Thymus (tissue), 14 donors: ENCODE data around the gene NRG3. TPM values are rescaled to one million over a fixed set of nuclear protein-coding genes. Genes with fewer than 3 reads are reported as not detected.
A peak's percentile ranks its signal among the peaks of the same experiment; 100 is the strongest.

Source experiments
- DNase-seq, 9 donors: peaks; one replicate each; pipeline ENCODE4 v3.0.0-alpha.2; 2013; ENCODE audit warnings: low spot score in 9 of 9, low read depth in 6 of 9, missing footprints in 1 of 9
- H3K27ac ChIP-seq, 2 donors: one replicate each; pipeline ENCODE4 v1.5.1; 2013; ENCODE audit warnings: control low read depth in 1 of 2, low read depth in 1 of 2, low read length in 1 of 2, mild to moderate bottlenecking in 1 of 2, moderate library complexity in 1 of 2
- H3K27me3 ChIP-seq, 2 donors: one replicate each; pipeline ENCODE4 v1.5.1; 2013; ENCODE audit warnings: low read length in 1 of 2; ENCODE audit not compliant: control insufficient read depth in 2 of 2, insufficient read depth in 1 of 2
- H3K36me3 ChIP-seq, 2 donors: one replicate each; pipeline ENCODE4 v1.5.1; 2013; ENCODE audit warnings: low read length in 1 of 2, mild to moderate bottlenecking in 1 of 2, moderate library complexity in 1 of 2; ENCODE audit not compliant: control insufficient read depth in 2 of 2, insufficient read depth in 2 of 2
- H3K4me1 ChIP-seq, 2 donors: one replicate each; pipeline ENCODE4 v1.5.1; 2013; ENCODE audit warnings: low read length in 2 of 2; ENCODE audit not compliant: control insufficient read depth in 2 of 2, insufficient read depth in 2 of 2
- H3K4me3 ChIP-seq, 2 donors: one replicate each; pipeline ENCODE4 v1.5.1; 2013; ENCODE audit warnings: low read length in 2 of 2, control low read depth in 1 of 2, mild to moderate bottlenecking in 1 of 2
- H3K9me3 ChIP-seq, 2 donors: one replicate each; pipeline ENCODE4 v1.5.1; 2013; ENCODE audit warnings: low read length in 1 of 2, mild to moderate bottlenecking in 1 of 2; ENCODE audit not compliant: control insufficient read depth in 2 of 2, insufficient read depth in 1 of 2
- WGBS: extraction: QIAGEN DNeasy Blood & Tissue Kit; methylation state at CpG from one replicate; pipeline ENCODE4 v1.1.7; 2013; 5-methylcytosine and 5-hydroxymethylcytosine counted together
- long read RNA-seq, 10 donors: transcript quantifications; one replicate each; lab custom pipeline, GENCODE V29; 2026
- polyA plus RNA-seq: library from polyadenylated mRNA; stranded (reverse); fragments of 200-250 nt; gene quantifications from one replicate; pipeline ENCODE4 v1.2.3, GENCODE V29; 2013
- total RNA-seq: library from RNA; stranded (reverse); fragments of 120-200 nt; gene quantifications from one replicate; pipeline ENCODE4 v1.2.4, GENCODE V29; 2013
- donor health status: healthy.

NRG3 gene
- total RNA-seq: not detected
- 0.09 TPM for polyA plus RNA-seq
- long read RNA-seq, donor 1: 0 reads
- long read RNA-seq, donor 2: 0 reads
- long read RNA-seq, donor 3: 0 reads
- long read RNA-seq, donor 4: 0 reads
- long read RNA-seq, donor 5, partial matches to known transcripts: 0 of 1 reads
- long read RNA-seq, donor 5, other reads (novel, unspliced or antisense): 0 of 1 reads
- long read RNA-seq, donor 6: 0 reads
- long read RNA-seq, donor 7: 0 reads
- long read RNA-seq, donor 8: 0 reads
- long read RNA-seq, donor 9: 0 reads
- long read RNA-seq, donor 10: 0 reads

- Histone ChIP-seq H3K4me1 (peaks cover 0 to 7% of the 10 kb centered on the region in 2 donors), H3K36me3 (no peaks in the 10 kb centered on the region), H3K4me3 (peak within 1 kb of the TSS in 1 of 2 donors; percentile 13), H3K27me3 (peaks cover 46 to 49% of the 10 kb centered on the region in 2 donors), H3K27ac (no peak within 1 kb of the TSS), H3K9me3 (no peaks in the 10 kb centered on the region)
- no peak for DNase-seq
- WGBS: 1% methylated on average over 93 of the region's 95 CpGs
Measured at GRCh38 chr10:81874875-81875466, at the start of gene NRG3. TSS of gene NRG3 (plus strand) at chr10:81875194.

- H3K36me3 ChIP-seq: no peaks in the 10 kb centered on the region
- H3K27me3 ChIP-seq: no peaks in the 10 kb centered on the region
- no peak overlapping the region for H3K4me3 ChIP-seq
- DNase-seq: no peak
- no peaks in the 10 kb centered on the region for H3K4me1 ChIP-seq
- no peak overlapping the region for H3K27ac ChIP-seq
- 83% methylated on average over 4 of the region's 4 CpGs for WGBS
- H3K9me3 ChIP-seq: no peaks in the 10 kb centered on the region
Measured at GRCh38 chr10:81828251-81828650, 46.7 kb upstream of the NRG3 start.

DNA sequence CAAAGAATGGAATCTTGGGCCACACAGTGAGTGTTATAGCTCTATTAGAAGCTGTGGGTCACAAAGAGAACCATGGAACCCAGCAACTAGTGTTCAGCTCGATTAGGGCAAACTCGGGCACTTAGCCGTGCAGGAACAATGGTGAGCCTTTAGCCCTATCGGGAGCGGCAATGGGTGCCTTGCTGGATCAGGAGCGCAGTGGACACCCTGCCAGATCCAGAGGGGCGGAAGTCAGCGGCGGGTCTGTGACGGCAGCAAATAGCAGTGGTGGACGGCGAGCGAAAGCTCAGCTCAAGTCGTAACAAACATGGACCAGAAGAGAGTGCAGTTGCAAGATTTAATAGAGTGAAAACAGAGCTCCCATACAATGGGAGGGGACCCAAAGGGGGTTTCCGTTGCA, 43.9 kb upstream of the NRG3 start:
- Histone ChIP-seq H3K36me3 (no peaks in the 10 kb centered on the region), H3K27me3 (no peaks in the 10 kb centered on the region), H3K9me3 (no peaks in the 10 kb centered on the region), H3K4me3 (no peak overlapping the region), H3K4me1 (no peaks in the 10 kb centered on the region), H3K27ac (no peak overlapping the region)
- WGBS: 95% methylated on average over 15 of the region's 15 CpGs
- DNase-seq: no peak

DNA sequence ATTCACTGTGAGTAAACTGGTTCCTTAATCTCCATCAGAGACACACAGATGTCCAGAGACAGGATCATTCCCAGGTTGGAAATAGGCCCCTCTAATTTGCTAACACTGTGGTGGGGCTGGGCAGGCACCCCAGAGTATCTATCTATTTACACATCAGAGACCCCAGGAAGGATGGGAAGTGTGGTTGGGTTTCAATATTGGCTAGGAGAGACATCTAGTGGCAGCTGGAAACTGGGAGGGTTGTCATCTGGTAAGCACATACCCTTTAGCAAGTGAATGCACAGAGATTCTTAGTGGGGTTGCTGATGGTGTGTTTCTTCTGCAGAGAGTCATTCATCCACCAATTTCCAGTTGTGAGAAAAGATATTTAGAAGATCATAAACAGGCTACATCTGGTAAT, 36.0 kb upstream of the NRG3 start:
- no peaks in the 10 kb centered on the region for H3K27me3 ChIP-seq
- no peaks in the 10 kb centered on the region for H3K9me3 ChIP-seq
- H3K4me1 ChIP-seq: no peaks in the 10 kb centered on the region
- H3K36me3 ChIP-seq: no peaks in the 10 kb centered on the region
- no peak overlapping the region for H3K27ac ChIP-seq
- no peak overlapping the region for H3K4me3 ChIP-seq
- no peak for DNase-seq

DNA sequence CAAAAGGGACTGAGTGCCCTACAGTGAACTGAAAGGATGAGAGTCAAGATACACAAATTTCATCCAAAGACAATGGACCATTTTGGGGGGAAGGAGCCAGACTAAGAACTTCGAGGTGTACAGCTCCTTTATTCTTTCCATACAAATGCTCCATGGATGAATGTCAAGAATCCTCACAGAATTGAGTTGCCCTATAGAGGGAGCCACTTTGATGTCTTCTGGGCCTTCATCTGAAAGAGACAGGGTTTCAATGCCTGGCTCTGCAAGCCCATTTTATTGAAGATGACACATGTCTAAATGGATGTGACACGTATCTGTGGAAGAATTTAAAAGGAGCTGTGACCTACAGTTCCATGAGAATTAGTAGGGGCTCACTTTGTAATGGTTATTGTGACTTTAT, 32.0 kb upstream of the NRG3 start:
- Histone ChIP-seq H3K27me3 (no peaks in the 10 kb centered on the region), H3K27ac (no peak overlapping the region), H3K9me3 (no peaks in the 10 kb centered on the region), H3K4me1 (no peaks in the 10 kb centered on the region), H3K36me3 (no peaks in the 10 kb centered on the region), H3K4me3 (no peak overlapping the region)
- 79% methylated on average over 2 of the region's 2 CpGs for WGBS
- no peak for DNase-seq

- Histone ChIP-seq H3K9me3 (no peaks in the 10 kb centered on the region), H3K27ac (no peak overlapping the region), H3K27me3 (no peaks in the 10 kb centered on the region), H3K4me1 (no peaks in the 10 kb centered on the region), H3K36me3 (no peaks in the 10 kb centered on the region), H3K4me3 (no peak overlapping the region)
- DNase-seq: peak in 1 of 9 donors; percentile 8
- 83% methylated on average over 2 of the region's 2 CpGs for WGBS
Measured at GRCh38 chr10:81847675-81848074, 27.3 kb upstream of the NRG3 start.

GRCh38 chr10:81848514-81848913, 26.5 kb upstream of the NRG3 start:
- peak in 1 of 9 donors; percentile 9 for DNase-seq
- H3K4me3 ChIP-seq: no peak overlapping the region
- 22% methylated on average over 4 of the region's 4 CpGs for WGBS

DNA sequence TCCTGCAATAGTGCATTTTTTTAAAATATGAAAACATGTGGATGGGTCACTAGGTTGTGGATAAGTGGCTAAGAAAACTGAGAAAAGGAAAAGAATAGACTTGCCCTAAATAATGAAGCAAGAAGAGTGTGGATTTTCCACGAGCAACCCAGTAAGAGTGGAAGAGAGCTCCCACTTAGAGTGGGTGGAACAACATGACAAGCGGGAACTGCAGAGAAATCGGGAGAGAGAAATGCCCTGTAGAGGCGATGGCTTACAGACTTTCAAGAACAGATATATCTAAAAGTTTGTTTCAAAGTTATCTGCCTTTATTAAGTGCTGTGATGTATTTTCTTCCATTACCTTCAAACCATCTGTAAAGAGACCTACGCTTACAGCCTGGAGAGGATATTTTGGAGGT, 26.1 kb upstream of the NRG3 start:
- H3K27me3 ChIP-seq: no peaks in the 10 kb centered on the region
- H3K4me1 ChIP-seq: no peaks in the 10 kb centered on the region
- H3K4me3 ChIP-seq: no peak overlapping the region
- no peaks in the 10 kb centered on the region for H3K36me3 ChIP-seq
- no peak for DNase-seq
- no peak overlapping the region for H3K27ac ChIP-seq
- H3K9me3 ChIP-seq: no peaks in the 10 kb centered on the region
- WGBS: 91% methylated on average over 5 of the region's 5 CpGs

More at GRCh38 chr10:81848514-81848913, 26.5 kb upstream of the NRG3 start:
- Histone ChIP-seq H3K4me1 (no peaks in the 10 kb centered on the region), H3K27ac (no peak overlapping the region), H3K9me3 (no peaks in the 10 kb centered on the region), H3K36me3 (no peaks in the 10 kb centered on the region), H3K27me3 (no peaks in the 10 kb centered on the region)

- no peaks in the 10 kb centered on the region for H3K27me3 ChIP-seq
- DNase-seq: no peak
- H3K27ac ChIP-seq: no peak overlapping the region
- no peaks in the 10 kb centered on the region for H3K4me1 ChIP-seq
- H3K36me3 ChIP-seq: no peaks in the 10 kb centered on the region
- WGBS: 97% methylated on average over 19 of the region's 19 CpGs
- H3K9me3 ChIP-seq: peaks cover 0 to 5% of the 10 kb centered on the region in 2 donors
- H3K4me3 ChIP-seq: no peak overlapping the region
Measured at GRCh38 chr10:81862596-81862995, 12.4 kb upstream of the NRG3 start.
